HEK293 (cell line): ENCODE results near the gene PPCDC.

Experiments used
- INSM2 ChIP-seq: fragments of 450-650 bp; formaldehyde crosslinking; IDR thresholded peaks from 2 replicates; pipeline ENCODE4 v1.5.1; 2016; ENCODE audit warnings: missing biosample characterization, missing genetic modification characterization
- MZF1 ChIP-seq: fragments of 450-650 bp; formaldehyde crosslinking; IDR thresholded peaks from 2 replicates; pipeline ENCODE4 v1.5.1; 2017; ENCODE audit warnings: missing biosample characterization, missing genetic modification characterization, borderline replicate concordance
- PRDM2 ChIP-seq: fragments of 450-650 bp; formaldehyde crosslinking; IDR thresholded peaks from 2 replicates; pipeline ENCODE4 v1.5.1; 2016; ENCODE audit warnings: missing biosample characterization, missing genetic modification characterization, borderline replicate concordance
- PRDM4 ChIP-seq: fragments of 450-650 bp; formaldehyde crosslinking; IDR thresholded peaks from 2 replicates; pipeline ENCODE4 v1.5.1; 2017; ENCODE audit warnings: missing biosample characterization, missing genetic modification characterization
- SP3 ChIP-seq: fragments of 450-650 bp; formaldehyde crosslinking; IDR thresholded peaks from 2 replicates; pipeline ENCODE4 v1.5.1; 2016; ENCODE audit warnings: missing biosample characterization, missing genetic modification characterization
- TRIM28 ChIP-seq: IDR thresholded peaks from 2 replicates; pipeline ENCODE4 v1.6.1; 2011; ENCODE audit warnings: low read length, control low read depth, borderline replicate concordance
- TSHZ1 ChIP-seq: fragments of 450-650 bp; formaldehyde crosslinking; IDR thresholded peaks from 2 replicates; pipeline ENCODE4 v1.5.1; 2016; ENCODE audit warnings: missing biosample characterization, missing genetic modification characterization, borderline replicate concordance
- ZBTB6 ChIP-seq: fragments of 450-650 bp; formaldehyde crosslinking; IDR thresholded peaks from 2 replicates; pipeline ENCODE4 v1.5.1; 2017; ENCODE audit warnings: missing biosample characterization, missing genetic modification characterization
- ZNF121 ChIP-seq: fragments of 450-650 bp; formaldehyde crosslinking; IDR thresholded peaks from 2 replicates; pipeline ENCODE4 v1.5.1; 2016; ENCODE audit warnings: missing biosample characterization, missing genetic modification characterization
- ZNF221 ChIP-seq: fragments of 450-650 bp; formaldehyde crosslinking; IDR thresholded peaks from 2 replicates; pipeline ENCODE4 v1.5.1; 2017; ENCODE audit warnings: missing biosample characterization, missing genetic modification characterization, borderline replicate concordance
- ZNF239 ChIP-seq: fragments of 450-650 bp; formaldehyde crosslinking; IDR thresholded peaks from 2 replicates; pipeline ENCODE4 v1.5.1; 2016; ENCODE audit warnings: missing biosample characterization, missing genetic modification characterization
- ZNF248 ChIP-seq: fragments of 450-650 bp; formaldehyde crosslinking; IDR thresholded peaks from 2 replicates; pipeline ENCODE4 v1.5.1; 2017; ENCODE audit warnings: missing biosample characterization, missing genetic modification characterization
- ZNF513 ChIP-seq: fragments of 450-650 bp; IDR thresholded peaks from 2 replicates; pipeline ENCODE4 v1.5.1; 2018; ENCODE audit warnings: missing biosample characterization, missing genetic modification characterization
- ZNF521 ChIP-seq: fragments of 450-650 bp; formaldehyde crosslinking; IDR thresholded peaks from 2 replicates; pipeline ENCODE4 v1.5.1; 2017; ENCODE audit warnings: missing biosample characterization, mild to moderate bottlenecking, missing genetic modification characterization
- ZNF571 ChIP-seq: fragments of 450-650 bp; formaldehyde crosslinking; IDR thresholded peaks from 2 replicates; pipeline ENCODE4 v1.5.0; 2017; ENCODE audit warnings: missing biosample characterization, missing genetic modification characterization
- ZNF596 ChIP-seq: fragments of 450-650 bp; IDR thresholded peaks from 2 replicates; pipeline ENCODE4 v1.5.0; 2018; ENCODE audit warnings: missing biosample characterization, mild to moderate bottlenecking, missing genetic modification characterization, moderate library complexity
- ZNF621 ChIP-seq: fragments of 450-650 bp; formaldehyde crosslinking; IDR thresholded peaks from 2 replicates; pipeline ENCODE4 v1.5.1; 2017; ENCODE audit warnings: missing biosample characterization, missing genetic modification characterization
- ZNF704 ChIP-seq: fragments of 450-650 bp; formaldehyde crosslinking; IDR thresholded peaks from 2 replicates; pipeline ENCODE4 v1.5.1; 2016; ENCODE audit warnings: missing biosample characterization, missing genetic modification characterization
- ZSCAN23 ChIP-seq: fragments of 450-650 bp; formaldehyde crosslinking; IDR thresholded peaks from 2 replicates; pipeline ENCODE4 v1.5.1; 2016; ENCODE audit warnings: missing biosample characterization, missing genetic modification characterization
- ZSCAN4 ChIP-seq: fragments of 450-650 bp; formaldehyde crosslinking; IDR thresholded peaks from 2 replicates; pipeline ENCODE4 v1.5.1; 2017; ENCODE audit warnings: missing biosample characterization, missing genetic modification characterization

Gene PPCDC

GRCh38 chr15:74995182-74995778 lies 28.1 kb upstream of the PPCDC start, which contains the start of gene SCAMP5 (continued):
- peak; percentile 72; the same call in 1 of the 2 replicates for TF ChIP-seq ZNF704
- no peak for TF ChIP-seq ZSCAN23
- TF ChIP-seq ZNF621 (tag by site-specific recombination) = no peak
- TF ChIP-seq ZBTB6 = no peak
- TF ChIP-seq SP3 (tag by site-specific recombination) = no peak; the same call in 1 of the 2 replicates
- TF ChIP-seq PRDM2 (tag by site-specific recombination) = no peak
- no peak for TF ChIP-seq INSM2
- TF ChIP-seq ZNF121 = no peak
- TF ChIP-seq ZNF248 (tag by site-specific recombination) = no peak
- TF ChIP-seq MZF1 (tag by site-specific recombination) = no peak
- TF ChIP-seq TRIM28 = no peak
- no peak for TF ChIP-seq ZNF571 (tag by site-specific recombination)
- TF ChIP-seq ZNF513 = no peak
- TF ChIP-seq PRDM4 (tag by site-specific recombination) = no peak
- TF ChIP-seq ZNF239 (tag by site-specific recombination) = no peak
- no peak for TF ChIP-seq ZSCAN4 (tag by site-specific recombination)
- no peak for TF ChIP-seq ZNF596
- TF ChIP-seq TSHZ1 (tag by site-specific recombination) = no peak
- TF ChIP-seq ZNF521 (tag by site-specific recombination) = no peak
- TF ChIP-seq ZNF221 (tag by site-specific recombination) = no peak
